SK-N-MC (cell line): ENCODE measurements around the gene NEDD9.

ENCODE experiments used
- EZH2 ChIP-seq: fragments of 200-600 bp; sonication (generic); IDR thresholded peaks from one replicate; pipeline ENCODE4 v1.6.1; 2017; ENCODE audit warnings: antibody characterized with exemption
- POLR2AphosphoS5 ChIP-seq: IDR thresholded peaks from 2 replicates; pipeline ENCODE4 v1.6.1; 2012; ENCODE audit warnings: mild to moderate bottlenecking, low read depth, low read length, borderline replicate concordance

DNA sequence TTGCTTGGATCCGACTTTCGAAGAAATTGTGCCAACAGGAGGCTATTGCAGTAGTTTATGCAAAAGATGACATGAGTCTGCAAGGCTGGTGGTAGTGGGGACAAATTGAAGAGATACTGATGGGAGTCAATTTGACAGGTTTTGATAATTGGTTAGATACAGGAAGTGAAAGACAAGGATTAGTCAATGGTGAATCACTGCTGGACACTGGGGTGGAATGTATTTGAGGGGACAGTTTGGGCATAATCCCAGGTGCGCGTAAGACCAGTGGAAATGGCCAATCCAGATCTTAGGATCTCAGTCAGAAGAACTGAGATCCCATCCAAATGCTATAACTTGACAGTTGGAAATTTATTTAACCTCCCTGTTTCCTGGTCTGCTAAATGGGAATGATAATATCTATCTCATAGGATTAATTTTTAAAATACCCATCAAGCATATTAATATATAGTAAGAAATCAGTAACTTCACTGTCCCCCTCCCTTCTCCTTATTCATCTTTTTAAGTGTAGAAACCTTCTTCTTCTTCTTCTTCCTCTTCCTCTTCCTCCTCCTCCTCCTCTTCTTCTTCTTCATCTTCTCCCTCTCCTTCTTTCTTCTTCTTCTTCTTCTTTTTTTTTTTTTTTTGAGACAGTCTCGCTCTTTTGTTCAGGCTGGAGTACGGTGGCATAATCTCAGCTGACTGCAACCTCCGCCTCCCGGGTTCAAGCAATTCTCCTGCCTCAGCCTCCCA is 90.0 kb downstream of the NEDD9 start:
- TF ChIP-seq POLR2AphosphoS5: no peak
- no peak for TF ChIP-seq EZH2
